ENCODE results near the gene ARHGEF10L. TPM values are rescaled to one million over a fixed set of nuclear protein-coding genes. Genes with fewer than 3 reads are reported as not detected.
"Not testable (repeated sequence)": the region's sequence is repeated elsewhere in the genome, so short reads cannot be mapped to it uniquely, and the experiment has no call there.

Gene ARHGEF10L
- total RNA-seq, 1 experiment from 2014 or later = 11.0 TPM

- DNase-seq (ENCODE audit: low spot score) = no peak
Observed at GRCh38 chr1:17609529-17609928, 70.0 kb downstream of the ARHGEF10L start.

GRCh38 chr1:17610085-17610484 is 70.6 kb downstream of the ARHGEF10L start:
- no peak for DNase-seq (ENCODE audit: low spot score)

- DNase-seq (ENCODE audit: low spot score) = no peak
Observed at GRCh38 chr1:17610713-17611112, 71.2 kb downstream of the ARHGEF10L start.

- peak; percentile 26 for DNase-seq (ENCODE audit: low spot score)
Observed at GRCh38 chr1:17611991-17612390, 72.5 kb downstream of the ARHGEF10L start.

GRCh38 chr1:17612831-17613230 is 73.3 kb downstream of the ARHGEF10L start:
- DNase-seq (ENCODE audit: low spot score) = no peak

GRCh38 chr1:17614586-17614985 is 75.1 kb downstream of the ARHGEF10L start:
- no peak for DNase-seq (ENCODE audit: low spot score)

- DNase-seq (ENCODE audit: low spot score) = no peak
Observed at GRCh38 chr1:17615157-17615556, 75.7 kb downstream of the ARHGEF10L start.

- DNase-seq (ENCODE audit: low spot score) = no peak
Observed at GRCh38 chr1:17615959-17616358, 76.5 kb downstream of the ARHGEF10L start.

- no peak for DNase-seq (ENCODE audit: low spot score)
Observed at GRCh38 chr1:17616731-17617279, 77.3 kb downstream of the ARHGEF10L start.

- peak; percentile 46 for DNase-seq (ENCODE audit: low spot score)
Observed at GRCh38 chr1:17617787-17618557, 78.5 kb downstream of the ARHGEF10L start.

GRCh38 chr1:17618558-17619247 is 79.2 kb downstream of the ARHGEF10L start:
- no peak for DNase-seq (ENCODE audit: low spot score)

GRCh38 chr1:17620448-17620847 is 81.0 kb downstream of the ARHGEF10L start:
- DNase-seq (ENCODE audit: low spot score) = no peak

- DNase-seq (ENCODE audit: low spot score) = no peak
Observed at GRCh38 chr1:17621691-17622090, 82.2 kb downstream of the ARHGEF10L start.

GRCh38 chr1:17622823-17623222 is 83.3 kb downstream of the ARHGEF10L start:
- no peak for DNase-seq (ENCODE audit: low spot score)

- peak; percentile 52 for DNase-seq (ENCODE audit: low spot score)
Observed at GRCh38 chr1:17624611-17625233, 85.2 kb downstream of the ARHGEF10L start.

- DNase-seq (ENCODE audit: low spot score) = no peak
Observed at GRCh38 chr1:17627239-17628052, 87.9 kb downstream of the ARHGEF10L start.

GRCh38 chr1:17629046-17629445 is 89.5 kb downstream of the ARHGEF10L start:
- DNase-seq (ENCODE audit: low spot score) = not testable (repeated sequence)

GRCh38 chr1:17629460-17629859 is 90.0 kb downstream of the ARHGEF10L start:
- DNase-seq (ENCODE audit: low spot score) = no peak

- DNase-seq (ENCODE audit: low spot score) = no peak
Observed at GRCh38 chr1:17630048-17630830, 90.7 kb downstream of the ARHGEF10L start.

- no peak for DNase-seq (ENCODE audit: low spot score)
Observed at GRCh38 chr1:17630986-17631385, 91.5 kb downstream of the ARHGEF10L start.

- no peak for DNase-seq (ENCODE audit: low spot score)
Observed at GRCh38 chr1:17631410-17631809, 91.9 kb downstream of the ARHGEF10L start.

All from A172 (cell line).